GM21529 (cell line): ENCODE results near the gene TFEB.

Experiments
- ATAC-seq: cut with Tn5 transposase; IDR thresholded peaks from one replicate; pipeline ENCODE4 v1.9.1; 2021; ENCODE audit not compliant: unreplicated experiment

The TFEB gene

GRCh38 chr6:41641352-41641925, 94.0 kb downstream of the TFEB start:
- ATAC-seq: no peak

- no peak for ATAC-seq
Observed at GRCh38 chr6:41640426-41640825, 95.0 kb downstream of the TFEB start.

- ATAC-seq: no peak
Observed at GRCh38 chr6:41639809-41640371, 95.5 kb downstream of the TFEB start.

GRCh38 chr6:41638935-41639808, 96.2 kb downstream of the TFEB start:
- no peak for ATAC-seq

- ATAC-seq: no peak
Observed at GRCh38 chr6:41638002-41638934, 97.1 kb downstream of the TFEB start, which contains the start of gene MDFI. TSS of gene MDFI (plus strand) at chr6:41638468. CDS start at chr6:41638750, 282 bp downstream.

GRCh38 chr6:41637194-41638001, 98.0 kb downstream of the TFEB start:
- ATAC-seq: no peak

GRCh38 chr6:41636833-41637193, 98.6 kb downstream of the TFEB start:
- no peak for ATAC-seq

GRCh38 chr6:41635365-41635764, 100.0 kb downstream of the TFEB start:
- no peak for ATAC-seq

GRCh38 chr6:41634657-41635056, 100.8 kb downstream of the TFEB start:
- no peak for ATAC-seq
